ENCODE data around the gene NPAS3.

NPAS3 gene

GRCh38 chr14:32940711-32941667, 2.3 kb downstream of the NPAS3 start:
- DNase-seq (ENCODE audit: low read depth in 2 of 2), result no peak

GRCh38 chr14:32941668-32942065, 3.0 kb downstream of the NPAS3 start:
- DNase-seq (ENCODE audit: low read depth in 2 of 2), result no peak

GRCh38 chr14:32947081-32947480, 8.4 kb downstream of the NPAS3 start:
- no peak for DNase-seq (ENCODE audit: low read depth in 2 of 2)

DNA sequence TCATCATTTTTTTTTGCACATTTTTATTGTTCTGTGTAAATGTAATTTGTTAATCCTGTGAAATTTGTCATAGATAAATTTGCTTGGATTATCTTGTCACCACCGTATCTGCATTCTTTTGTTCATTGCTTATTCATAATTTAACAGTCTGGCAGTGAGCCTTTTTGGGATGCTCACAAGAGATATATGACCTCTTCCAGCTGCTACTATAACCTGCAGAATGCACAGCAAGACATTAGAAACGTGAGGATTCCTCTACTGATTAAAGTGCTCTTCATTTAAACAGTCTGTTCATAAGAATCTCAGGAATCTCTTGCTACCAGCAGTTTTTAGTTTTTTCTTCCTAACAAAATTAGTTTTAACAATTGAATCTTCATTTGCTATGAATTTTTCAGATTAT, 9.1 kb downstream of the NPAS3 start:
- no peak for DNase-seq (ENCODE audit: low read depth in 2 of 2)

DNA sequence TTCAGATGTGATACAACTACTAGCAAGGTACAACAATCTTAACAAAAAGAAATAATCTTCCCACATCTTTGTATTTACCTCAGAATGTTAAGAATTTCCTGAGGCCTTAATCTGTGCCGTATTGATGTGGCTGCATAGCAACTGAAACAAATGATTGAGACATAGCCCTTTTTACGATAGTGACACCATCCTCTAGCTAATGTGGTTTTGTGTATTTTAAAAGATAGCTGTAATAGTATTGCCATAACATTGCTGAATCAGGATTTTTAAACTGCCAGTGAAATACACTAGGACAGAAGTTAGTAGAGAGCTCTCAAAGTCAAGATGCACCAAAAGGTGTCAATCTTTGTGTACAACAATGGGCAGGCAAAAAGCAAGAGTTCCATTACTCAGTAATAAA, 11.9 kb downstream of the NPAS3 start:
- no peak for DNase-seq (ENCODE audit: low read depth in 2 of 2)

DNA sequence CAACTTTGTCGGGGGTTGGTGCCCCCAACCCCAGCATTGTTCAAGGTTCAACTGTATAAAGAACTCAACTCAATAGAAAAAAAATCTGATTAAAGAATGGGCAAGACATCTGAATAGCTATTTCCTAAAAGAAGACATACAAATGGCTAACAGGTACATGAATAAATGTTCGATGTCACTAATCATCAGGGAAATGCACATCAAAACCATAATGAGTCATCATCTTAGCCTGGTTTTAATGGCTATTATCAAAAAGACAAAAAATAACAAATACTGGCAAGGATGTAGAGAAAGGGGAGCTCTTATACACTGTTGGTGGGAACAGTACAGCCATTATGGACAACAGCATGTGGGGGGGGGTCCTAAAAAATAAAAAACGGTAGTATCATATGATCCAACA, 28.7 kb downstream of the NPAS3 start:
- no peak for DNase-seq (ENCODE audit: low read depth in 2 of 2)

GRCh38 chr14:32968972-32969544, 30.4 kb downstream of the NPAS3 start:
- no peak for DNase-seq (ENCODE audit: low read depth in 2 of 2)

DNA sequence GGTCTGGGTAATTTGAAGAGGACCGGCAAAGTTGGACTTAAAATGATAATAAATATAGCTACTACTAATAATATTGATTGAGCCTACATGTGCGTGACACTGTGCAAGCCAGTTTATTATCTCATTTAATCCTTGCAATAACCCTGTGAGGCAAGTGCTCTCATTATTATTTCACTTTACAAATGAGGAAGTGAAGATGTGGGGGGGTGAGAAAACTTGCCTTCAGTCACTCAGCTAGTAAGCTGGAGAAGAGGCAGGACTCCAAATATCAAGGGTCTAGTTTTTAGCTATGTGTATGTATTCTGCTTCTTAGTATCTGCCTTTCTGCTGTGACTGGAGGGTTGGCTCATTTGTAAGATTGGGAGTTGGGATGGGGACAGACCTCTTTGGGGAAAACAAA, 39.2 kb downstream of the NPAS3 start:
- DNase-seq (ENCODE audit: low read depth in 2 of 2), result no peak

DNA sequence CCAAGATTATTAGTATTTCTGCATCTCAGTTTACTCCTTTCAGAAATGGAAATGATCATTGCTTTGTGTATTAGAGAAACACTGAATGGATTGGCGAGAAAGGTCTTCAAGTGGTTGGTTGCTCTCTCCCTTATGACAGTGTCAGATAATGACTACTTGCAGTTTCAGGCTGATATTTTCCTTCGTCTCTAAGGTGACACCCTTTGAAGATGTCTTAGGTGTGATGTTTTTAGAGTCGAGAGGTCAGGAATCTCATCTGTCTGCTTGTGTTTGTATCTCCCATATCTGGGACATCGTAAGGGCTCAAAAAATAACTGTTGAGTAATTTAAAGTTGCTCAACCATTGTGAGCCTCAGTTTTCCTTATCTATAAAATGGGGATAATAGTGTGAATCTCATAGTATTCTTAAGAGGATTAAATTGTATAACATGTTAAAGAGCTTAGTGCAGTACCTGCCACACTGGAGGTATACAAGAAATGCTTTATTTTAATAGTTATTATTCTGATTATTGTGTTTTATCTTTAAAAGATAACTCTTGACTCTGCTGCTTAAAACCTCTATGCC, 40.1 kb downstream of the NPAS3 start:
- DNase-seq (ENCODE audit: low read depth in 2 of 2), result no peak

- no peak for DNase-seq (ENCODE audit: low read depth in 2 of 2)
These were observed 41.7 kb downstream of the NPAS3 start for GRCh38 chr14:32980178-32980901.

GRCh38 chr14:32980902-32981501, 42.3 kb downstream of the NPAS3 start:
- DNase-seq (ENCODE audit: low read depth in 2 of 2), result no peak

DNA sequence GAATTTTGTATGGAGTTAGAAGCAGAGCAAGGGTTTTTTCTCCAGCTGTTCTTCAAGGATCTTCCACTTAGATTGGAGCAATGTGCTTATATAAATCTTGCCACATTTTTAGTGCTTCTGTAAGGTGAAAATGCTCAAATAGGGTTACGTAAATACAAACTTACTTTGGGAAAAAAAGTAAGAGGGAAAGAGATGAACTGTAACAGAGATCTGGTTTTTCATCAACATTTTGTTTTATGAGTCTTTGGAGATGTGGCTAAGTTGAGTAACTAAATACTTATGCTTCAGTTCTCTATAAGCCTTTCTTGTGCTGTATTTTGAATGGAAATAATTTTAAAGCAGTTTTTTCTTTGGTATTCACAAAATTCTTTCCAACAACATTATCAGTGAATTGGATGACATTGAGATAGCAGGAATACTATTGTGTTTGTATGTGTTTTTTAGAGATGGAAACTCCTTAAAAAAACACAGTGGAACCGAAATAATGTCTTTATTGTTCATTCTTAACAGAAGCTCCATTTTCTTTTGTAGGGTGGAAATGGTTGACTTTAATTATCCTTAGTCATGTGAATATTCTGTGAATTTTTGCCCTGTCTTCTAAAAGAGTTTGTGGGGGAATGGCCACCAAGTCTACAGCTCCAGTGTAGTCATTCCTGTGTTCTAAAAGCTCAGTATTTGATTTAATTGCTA, 45.7 kb downstream of the NPAS3 start:
- DNase-seq (ENCODE audit: low read depth in 2 of 2), result no peak

DNA sequence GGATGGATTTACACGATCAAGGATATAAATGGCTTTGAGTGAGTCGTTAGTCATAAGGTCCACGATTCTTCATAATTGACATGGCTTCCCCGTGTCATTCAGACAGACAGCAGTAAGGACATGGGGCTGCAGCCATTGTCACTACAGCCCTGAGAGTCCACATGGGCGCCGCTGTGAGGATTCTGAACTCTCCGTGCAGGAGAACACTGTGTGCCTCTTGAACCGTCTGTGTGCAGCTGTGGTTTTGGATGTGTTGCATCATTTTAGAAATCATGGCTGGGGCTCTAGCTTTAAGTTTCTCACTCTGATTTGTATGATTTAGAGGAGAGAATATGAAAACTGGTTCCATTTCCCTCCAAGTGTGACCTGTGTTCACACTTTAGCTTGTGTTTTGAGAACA, 47.2 kb downstream of the NPAS3 start:
- no peak for DNase-seq (ENCODE audit: low read depth in 2 of 2)

DNA sequence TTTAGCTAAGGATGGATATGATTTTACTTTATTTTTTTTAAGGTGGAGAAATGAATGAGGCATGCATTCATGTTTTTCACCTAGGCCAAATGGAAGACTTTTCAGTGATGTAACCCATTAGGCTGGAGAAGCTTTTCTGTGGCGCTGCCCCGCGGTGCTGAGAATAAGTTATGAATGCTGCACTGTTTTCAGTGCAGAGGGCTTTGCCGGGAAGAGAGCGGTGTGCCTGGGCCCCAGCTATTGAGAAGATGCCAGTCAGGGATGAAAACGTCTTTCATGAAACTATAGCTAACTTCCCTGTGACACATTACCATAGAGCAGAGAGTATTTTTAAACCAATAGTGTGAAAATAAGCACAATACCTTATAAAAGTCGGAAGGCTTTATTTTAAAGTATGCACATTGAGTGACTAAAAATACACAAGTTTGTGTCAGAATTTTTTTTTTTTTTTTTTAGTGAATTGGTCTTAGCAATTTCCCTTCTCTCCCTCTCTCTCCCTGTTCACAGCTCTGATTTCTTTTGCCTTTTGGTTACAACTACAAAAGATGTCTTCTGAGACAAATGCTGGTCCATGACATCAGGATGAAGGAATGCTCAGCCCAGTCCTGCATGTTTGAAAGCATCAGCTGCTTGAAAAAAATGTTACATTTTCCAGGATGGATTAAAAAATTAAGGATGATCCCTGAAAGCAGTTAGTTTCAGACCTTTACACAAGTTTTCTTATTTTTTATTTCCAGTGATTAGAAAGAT, 48.3 kb downstream of the NPAS3 start:
- no peak for DNase-seq (ENCODE audit: low read depth in 2 of 2)

- no peak for DNase-seq (ENCODE audit: low read depth in 2 of 2)
These were observed 53.0 kb downstream of the NPAS3 start for GRCh38 chr14:32991691-32992090.

DNA sequence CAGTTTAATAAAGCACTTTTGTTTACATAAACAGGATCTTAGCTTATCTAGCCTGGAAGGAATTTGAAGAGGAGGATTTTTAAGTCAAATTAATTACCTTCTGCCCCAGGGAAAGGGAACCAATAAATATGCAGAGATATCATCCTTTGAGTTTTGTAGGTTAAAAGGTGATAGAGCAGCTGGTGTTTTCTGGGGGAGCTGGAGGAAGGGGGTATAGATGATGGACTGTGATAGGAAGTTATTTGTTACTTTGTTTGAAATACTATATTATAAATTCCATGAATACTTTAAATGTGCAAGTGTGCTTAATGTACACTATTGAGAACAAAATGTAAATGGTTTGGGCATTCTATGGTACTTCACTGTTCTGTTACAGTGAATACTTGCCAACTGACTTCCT, 55.2 kb downstream of the NPAS3 start:
- DNase-seq (ENCODE audit: low read depth in 2 of 2), result no peak

DNA sequence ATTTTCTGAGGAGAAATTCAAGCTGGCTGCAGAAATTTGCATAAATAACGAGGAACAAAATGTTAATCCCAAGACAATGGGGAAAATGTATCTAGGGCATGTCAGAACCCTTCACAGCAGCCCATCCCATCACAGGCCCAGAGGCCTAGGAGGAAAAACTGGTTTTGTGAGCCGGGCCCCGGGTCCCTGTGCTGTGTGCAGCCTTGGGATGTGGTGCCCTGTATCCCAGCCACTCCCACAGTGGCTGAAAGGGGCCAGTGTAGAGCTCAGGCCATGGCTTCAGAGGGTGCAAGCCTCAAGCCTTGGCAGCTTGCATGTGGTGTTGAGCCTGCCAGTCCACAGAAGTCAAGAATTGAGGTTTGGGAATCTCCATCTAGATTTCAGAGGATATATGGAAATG, 57.7 kb downstream of the NPAS3 start:
- no peak for DNase-seq (ENCODE audit: low read depth in 2 of 2)

DNA sequence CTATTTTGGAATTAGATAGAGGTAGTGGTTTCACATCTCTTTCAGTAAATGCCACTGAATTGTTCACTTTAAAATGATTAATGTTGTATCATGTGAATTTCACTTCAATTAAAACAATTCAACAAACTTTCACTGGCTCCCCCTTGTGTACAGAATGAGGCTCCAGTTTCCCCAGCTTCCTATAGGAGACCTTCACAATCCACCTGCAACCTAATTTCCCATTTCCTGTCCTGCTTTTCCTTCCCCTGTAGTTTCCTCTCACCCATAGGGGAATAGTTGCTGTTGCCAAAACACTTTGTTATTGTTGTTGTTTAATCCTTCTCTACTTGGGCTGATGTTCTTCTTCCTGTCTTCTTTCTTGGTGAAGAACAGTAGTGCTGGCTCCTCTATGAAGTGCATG, 59.8 kb downstream of the NPAS3 start:
- no peak for DNase-seq (ENCODE audit: low read depth in 2 of 2)

DNA sequence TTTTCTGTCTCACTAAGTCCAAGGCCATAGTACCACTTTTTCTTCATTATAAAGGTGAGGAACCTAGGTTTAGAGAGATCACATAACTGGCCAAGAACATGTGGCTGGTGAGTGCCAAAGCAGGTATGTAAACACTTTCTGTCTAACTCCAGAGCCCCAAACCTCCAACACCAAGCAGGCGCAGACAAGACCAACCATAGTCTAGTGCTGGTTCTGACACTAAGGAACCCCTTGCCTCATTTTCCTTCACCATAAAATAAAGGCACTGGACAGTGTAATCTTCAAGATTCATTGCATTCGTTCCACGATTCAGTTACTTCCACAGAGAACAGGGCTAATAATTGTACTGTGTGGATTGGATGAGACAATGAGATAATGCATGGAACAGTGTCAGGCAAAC, 71.0 kb downstream of the NPAS3 start:
- no peak for DNase-seq (ENCODE audit: low read depth in 2 of 2)

- no peak for DNase-seq (ENCODE audit: low read depth in 2 of 2)
These were observed 71.8 kb downstream of the NPAS3 start for GRCh38 chr14:33010495-33010894.

- DNase-seq (ENCODE audit: low read depth in 2 of 2), result no peak
These were observed 76.0 kb downstream of the NPAS3 start for GRCh38 chr14:33014710-33015109.
